ENCODE results near the gene CLDN7.

Gene CLDN7, protein sequence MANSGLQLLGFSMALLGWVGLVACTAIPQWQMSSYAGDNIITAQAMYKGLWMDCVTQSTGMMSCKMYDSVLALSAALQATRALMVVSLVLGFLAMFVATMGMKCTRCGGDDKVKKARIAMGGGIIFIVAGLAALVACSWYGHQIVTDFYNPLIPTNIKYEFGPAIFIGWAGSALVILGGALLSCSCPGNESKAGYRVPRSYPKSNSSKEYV

DNA sequence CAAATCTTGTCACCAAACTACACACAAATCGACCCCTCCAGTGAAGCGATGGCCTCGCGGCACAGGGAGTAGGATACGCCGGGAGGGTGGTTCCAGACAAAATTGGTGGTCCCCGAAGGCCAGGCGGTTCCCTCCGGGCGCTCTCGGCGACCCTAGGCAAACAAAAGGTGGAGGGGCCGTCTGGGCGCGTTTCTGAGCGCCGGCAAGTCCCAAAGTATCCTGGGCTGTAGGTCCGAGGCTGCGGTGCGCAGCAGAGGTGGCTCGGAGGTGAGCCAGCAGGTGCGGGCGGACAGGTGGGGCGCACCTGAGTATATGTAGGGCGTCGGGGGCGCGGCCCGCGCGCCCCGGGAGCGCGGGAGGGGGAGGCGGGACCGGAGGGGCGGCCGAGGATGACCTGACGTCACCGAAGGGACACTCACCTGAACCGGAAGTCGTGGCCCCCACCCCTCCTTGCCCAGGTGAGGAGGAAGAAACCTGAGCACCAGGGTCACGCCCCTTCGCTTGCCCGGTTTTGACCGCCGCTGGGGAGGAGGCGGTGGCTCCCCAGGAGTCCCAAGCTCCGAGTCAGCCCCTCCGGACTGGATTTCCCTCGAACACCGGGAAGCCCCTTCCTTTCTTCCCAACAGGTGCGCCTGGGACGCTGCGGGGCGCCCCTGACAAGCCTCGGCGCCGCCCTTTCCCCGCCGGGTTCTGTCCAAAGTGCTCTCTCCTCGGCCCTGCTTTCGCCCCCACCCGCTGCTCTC, at the start of gene CLDN7:
CLDN7 (minus strand) TSS at position 287 of the 743 bp plus-strand sequence. CDS start 435 bp downstream, outside the sequence.
- no peak for DNase-seq

DNA sequence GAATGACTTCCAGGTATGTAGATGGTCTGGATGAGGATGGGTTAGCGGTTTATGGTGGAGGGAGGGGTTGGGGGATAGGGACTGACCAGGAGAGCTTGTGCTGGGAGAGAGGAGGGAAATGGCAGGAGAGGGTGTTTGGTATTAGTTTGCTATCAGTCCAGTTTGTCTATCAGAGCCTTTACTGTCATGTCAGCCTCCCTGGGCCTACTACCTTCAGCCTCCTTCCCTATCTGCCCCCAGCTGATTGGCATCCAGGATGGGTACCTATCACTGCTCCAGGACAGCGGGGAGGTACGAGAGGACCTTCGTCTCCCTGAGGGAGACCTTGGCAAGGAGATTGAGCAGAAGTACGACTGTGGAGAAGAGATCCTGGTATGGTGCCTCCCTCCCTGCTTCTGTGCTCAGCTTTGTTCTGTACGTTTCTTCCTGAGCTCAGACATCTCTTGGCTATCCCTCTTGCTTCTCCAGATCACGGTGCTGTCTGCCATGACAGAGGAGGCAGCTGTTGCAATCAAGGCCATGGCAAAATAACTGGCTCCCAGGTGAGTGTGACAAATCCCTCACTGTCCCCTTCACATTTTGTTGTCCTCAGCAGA, 48.9 kb upstream of the CLDN7 start:
- no peak for DNase-seq

DNA sequence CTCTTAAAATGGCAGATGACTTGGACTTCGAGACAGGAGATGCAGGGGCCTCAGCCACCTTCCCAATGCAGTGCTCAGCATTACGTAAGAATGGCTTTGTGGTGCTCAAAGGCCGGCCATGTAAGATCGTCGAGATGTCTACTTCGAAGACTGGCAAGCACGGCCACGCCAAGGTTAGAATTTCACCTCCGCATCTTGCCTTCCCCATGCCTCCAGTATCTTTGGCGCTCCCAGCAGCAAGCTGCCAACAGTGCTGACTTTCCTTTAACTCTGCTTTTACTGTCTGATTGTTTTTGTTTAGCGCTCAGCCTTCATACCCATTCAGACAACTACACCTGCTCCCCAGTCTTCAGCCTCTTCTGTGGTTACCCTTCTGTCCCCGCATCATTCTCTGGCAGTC, 47.4 kb upstream of the CLDN7 start:
- DNase-seq: no peak

DNA sequence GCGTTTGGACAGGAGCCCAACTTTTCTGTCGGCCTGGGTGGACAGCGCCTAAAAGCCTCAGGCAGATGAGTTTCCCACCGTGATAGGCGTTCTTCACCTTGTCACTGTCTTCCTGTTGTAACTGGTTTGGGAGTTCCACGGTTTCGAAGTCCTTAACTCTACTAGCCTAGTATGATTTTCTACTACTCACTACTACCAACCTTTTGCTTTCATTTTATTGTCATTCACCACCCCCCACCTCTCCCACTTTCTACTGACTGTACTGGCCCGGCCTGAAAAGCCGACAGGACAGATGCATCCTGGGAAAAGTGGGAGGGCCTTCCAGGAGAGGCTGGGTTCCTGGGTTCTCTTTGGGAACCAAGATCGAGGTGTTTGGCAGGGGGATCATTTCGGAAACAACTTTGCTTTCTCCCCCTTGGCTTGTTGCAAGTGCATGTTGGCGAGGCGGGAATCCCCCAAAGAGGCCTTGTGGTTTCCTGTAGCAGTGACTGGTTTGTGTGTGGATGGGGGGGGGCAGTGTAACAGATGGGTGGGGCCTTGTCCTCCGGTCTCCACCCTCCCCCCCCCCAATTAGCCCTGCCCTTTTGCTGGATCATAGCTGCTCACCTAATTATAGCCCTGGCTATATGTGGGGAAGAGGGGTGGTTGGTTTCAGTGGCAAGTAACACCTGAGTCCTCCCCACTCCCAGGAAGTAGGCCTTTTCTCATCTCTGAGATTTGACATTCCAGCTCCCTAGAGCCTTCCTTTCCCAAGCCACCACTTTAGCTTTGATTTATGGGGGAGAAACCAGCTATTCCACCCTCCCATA, 46.6 kb upstream of the CLDN7 start:
- DNase-seq: no peak

DNA sequence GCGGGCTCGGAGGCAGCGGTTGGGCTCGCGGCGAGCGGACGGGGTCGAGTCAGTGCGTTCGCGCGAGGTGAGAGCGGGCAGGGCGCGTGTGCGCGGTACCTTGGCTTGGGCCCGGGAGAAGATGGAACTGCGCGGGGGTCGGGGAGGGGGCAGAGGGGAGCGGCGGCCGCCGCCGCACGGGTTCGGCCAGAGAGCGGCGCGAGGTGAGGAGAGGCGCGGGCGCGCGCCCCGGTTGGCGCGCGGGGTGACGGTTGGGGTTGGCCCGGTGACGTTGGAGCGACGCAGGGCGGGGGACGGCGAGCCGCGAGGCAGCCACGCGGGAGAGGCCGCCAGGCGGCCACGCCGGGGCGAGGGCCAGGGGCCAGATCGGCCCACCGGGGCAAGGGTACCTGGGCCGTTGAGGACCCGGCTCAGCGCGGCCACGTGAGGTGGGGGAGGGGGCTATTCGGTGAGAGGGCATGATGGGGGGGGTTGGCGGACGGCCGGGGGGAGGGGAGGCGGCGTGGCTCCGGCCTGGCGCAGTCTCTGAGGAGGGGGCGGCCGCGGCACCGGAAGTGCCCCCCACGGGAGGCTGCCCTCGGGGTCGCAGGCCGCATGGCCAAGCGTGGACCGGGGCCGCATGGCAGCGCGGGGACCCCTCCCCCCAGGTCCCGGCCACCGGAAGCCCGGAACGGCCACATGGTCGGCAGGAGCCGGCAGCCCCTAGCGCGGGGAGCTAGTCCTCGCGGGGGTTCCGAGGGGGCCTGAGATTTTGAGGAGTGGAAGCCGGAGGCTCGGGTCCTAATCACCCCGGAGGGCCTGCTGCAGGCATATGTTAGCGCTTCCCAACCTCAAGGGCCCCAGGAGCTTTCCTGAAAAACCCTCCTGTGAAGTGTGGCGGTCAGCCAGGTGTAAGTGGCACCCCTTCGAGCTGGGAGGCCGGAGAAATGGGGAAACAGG, 45.7 kb upstream of the CLDN7 start:
- no peak for DNase-seq

DNA sequence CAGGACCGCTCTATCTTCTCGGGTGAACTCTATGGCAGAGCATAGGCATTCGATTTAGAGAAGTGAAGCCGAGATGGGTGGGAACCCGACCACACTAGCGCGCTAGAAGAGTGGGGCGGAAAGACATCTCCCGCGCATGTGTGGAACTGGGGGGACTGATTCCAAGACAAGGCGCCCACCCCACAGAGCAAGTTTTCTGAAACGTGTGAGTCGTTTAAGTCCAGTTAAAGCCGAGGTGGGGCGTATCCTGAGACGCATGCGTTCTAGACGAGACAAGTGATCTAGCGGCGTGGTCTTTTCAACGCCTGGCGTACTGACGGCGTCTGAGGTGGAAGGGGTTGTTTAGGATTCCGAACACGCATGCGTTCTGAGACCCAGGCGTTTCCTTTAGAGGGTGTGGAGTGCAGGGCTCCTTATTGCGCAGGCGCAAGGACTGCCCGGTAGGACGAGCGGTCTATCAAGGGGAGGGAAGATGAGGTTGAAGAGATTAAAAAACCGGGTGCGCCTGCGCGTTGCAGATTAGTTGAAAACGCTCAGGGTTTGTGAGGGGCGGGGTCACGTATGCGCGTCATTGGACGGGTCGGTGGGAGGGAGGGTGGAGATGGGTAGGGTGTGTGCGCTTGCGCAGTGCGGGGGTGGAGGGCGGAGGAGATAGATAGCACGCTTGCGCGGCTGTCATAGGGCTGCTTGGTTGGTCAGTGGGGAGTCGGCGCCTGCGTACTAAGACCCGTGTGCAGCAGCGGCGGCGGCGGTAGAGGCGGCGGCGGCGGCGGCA, 44.8 kb upstream of the CLDN7 start, which contains the start of gene EIF5A:
EIF5A (plus strand) TSS at position 718 of the 775 bp plus-strand sequence. CDS start 2,008 bp downstream, outside the sequence.
- peak; percentile 55 for DNase-seq

DNA sequence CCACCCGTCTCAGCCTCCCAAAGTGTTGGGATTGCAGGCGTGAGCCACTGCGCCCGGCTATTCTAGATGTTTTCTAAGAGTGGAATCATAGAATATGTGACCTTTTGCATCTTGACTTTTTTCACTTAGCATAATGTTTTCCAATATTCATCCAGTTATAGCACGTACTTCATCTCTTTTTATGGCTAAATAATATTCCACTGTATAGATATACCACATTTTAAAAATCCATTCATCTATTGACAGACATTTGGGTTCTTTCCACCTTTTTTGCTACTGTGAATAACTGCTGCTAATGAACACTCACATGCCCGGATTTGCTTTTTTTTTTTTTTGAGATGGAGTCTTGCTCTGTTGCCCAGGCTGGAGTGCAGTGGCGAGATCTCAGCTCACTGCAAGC, 41.9 kb upstream of the CLDN7 start:
- DNase-seq: no peak

DNA sequence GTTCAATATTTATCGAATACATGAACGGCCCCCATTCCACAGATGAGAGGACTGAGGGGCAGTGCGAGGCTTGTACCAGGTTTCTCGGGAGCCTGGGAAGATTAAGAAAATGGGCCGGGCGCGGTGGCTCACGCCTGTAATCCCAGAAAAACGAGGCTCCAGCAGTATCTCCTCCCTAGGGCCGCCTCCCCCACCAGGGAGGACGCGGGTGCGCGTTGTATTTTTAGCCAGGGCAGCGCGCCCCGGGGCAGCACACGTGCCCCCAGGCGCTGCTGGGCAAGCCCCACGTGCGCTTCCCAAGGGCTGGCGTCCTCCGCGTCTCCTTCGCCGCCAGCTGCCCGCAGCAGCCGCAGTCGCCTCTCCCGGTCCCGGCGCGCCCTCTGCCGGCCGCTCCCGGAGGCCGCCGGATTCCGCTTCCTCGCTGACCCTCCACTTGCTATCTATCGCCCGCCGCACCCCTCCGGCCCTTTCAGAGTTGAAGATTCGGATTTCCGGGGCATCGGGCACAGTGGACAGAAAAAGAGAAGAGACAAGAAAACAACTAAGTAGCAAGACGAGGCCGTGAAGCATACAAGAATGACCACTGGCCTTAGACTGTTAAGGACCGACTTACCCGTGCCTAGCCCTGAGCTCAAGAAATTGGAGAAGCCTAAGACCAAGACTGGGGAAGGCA, 34.0 kb upstream of the CLDN7 start:
- DNase-seq: no peak

DNA sequence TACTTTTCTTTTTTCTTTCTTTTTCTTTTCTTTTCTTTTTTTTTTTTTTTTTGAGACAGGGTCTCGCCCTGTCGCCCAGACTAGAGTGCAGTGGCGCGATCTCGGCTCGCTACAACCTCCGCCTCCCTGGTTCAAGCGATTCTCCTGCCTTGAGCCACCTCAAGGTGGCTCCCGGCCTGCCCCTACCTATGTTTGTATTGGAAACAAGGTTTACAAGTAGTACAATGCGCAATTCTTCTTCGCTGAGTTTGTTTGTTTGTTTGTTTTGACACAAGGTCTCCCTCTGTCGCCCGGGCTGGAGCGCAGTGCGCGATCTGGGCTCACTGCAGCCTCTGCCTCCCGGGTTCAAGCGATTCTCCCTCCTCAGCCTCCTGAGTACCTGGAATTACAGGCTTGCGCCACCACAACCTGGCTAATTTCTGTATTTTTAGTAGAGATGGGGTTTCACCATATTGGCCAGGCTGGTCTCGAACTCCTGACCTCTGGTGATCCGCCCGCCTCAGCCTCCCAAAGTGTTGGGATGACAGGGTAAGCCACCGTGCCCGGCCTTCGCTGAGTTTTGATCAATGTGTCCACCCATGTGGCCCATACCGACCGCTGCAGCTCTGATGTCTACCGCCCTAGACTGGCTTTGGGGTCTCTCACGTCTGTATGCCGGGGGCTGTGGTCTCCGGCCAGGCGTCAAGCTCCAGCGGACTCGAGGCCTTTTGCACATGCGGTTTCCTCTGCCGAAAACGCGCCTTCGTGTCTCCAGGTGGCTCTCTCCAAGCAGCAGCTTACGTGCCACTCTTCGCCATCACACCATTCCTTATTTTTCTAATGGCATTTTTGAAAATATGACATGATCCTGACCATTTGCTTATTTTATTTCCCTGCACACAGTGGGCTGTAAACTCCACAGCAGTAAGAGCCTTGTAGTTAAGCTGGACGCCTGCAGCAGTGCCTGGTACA, 33.2 kb upstream of the CLDN7 start:
- DNase-seq: no peak

DNA sequence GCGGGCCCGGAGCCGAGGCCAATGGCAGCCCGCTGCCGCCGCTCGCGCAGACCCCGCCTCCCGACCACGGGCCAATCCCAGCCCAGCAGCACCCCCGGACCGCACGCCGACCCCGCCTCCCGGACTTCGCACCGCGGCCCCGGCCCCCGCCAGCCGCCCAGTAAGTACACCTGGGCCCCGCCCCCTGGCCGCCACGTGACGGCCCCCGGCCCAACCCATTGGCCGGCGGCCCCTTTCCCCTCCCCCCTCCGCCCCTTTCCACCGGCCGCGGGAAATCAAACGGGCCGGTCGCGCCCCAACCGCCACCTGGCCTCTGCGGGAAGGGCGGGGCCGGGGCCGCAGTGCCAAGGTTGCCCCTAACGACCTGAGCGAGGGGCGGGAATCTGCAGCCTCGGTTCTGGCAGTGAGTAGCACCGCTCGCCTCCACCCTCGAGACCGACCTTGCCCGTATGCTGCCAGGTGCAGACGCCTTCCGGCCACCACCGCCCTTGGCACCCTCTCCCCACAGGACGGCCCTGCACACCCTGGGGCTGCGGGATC, 32.4 kb upstream of the CLDN7 start, which contains the start of gene YBX2:
YBX2 (minus strand) TSS at position 26 of the 540 bp plus-strand sequence. CDS start 139 bp downstream, outside the sequence.
- no peak for DNase-seq

DNA sequence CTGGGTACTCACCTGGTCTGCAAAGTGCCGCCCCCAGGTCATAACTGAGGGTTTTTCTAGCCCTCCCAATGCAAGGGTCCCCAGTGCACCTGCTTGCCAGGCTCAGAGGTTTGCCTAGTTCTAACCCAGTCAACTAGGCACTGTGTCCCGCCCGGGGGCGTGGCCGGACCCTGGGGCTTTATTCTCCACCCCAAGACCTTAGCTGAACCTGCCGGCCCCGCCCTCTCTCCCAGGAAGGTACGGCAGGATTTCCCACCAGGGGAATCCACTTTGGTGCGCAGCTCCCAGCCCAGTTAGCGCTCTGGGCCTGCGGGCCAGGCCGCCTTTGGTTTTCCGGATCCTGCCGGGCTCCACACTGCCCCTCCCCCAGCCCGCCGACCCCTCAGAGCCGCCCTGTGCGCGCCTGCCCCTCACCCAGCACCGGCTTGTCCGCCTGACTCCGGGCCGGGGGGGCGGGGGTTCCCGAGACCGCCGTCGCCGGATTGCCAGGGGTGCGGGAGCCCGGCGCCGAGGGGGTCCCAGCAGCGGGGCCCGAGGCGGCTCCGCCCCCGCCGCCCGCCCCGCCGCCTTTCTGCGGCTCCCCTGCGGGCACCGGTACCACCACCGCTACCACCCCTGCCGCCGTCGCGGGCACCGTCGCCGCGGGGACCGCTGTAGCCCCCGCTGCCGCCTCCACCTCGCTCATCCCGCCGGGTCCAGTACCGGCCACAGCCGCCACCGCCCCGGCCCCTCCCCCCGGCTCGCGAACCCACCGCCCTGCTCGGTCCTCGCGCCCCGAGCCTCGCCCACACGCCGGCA, 31.7 kb upstream of the CLDN7 start:
- DNase-seq: no peak

DNA sequence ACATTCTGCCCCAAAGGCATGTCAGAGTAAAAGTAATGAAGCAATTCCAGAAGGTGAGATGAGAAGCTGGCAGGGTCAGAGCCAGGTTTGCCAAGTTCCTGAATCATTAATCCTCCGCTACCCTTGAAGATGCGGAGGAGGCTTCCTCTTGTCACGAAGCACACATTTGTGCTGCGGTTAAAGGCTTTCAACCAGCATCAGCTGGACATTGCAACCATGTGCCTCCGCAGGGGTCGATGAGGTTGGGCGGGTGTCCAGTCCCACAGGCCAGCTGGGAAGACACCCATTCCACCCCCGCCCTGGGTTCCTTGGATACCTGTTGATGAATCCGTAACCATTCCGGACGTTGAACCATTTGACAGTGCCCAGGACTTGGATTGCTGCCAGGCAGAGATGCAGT, 30.9 kb upstream of the CLDN7 start:
- DNase-seq: no peak

DNA sequence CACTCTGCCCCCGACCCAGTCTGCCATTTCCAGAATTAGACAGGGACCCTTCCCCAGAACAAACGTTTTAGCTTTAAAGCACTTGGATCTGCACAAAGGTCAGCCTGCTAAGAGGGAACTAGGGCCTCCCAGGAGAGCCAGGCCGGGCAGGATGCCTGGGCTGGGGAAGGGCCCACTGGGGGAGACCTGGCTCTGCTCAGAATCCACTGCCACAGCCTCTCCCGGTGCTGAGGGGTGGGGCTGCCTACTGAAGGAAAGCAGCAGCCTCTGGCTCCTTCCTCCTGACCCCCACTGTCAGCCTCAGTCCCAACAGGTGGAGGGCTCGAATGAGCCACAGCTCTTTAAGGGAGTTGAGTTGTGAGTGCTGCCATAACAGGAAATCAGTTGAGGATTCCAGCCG, 30.5 kb upstream of the CLDN7 start:
- DNase-seq: no peak

DNA sequence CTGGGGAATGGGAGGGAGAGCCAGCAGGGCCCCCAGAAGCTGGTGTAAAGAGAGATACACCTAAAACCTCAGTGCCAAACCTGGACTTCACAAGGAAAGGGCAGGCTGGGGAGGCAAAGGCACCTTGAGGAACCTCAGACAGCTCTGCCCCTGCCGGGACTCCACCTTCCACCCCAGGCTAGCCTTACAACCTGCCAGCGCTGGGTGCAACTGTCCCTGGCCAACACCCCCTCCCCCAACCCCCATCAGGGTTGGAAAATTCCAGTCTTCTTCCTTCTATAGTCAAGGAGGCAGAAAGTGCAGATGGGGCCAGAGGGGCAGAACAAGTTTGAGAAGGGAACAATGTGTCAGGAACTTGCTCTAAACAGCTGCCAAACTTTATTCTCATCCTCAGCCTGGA, 29.9 kb upstream of the CLDN7 start:
- DNase-seq: no peak

DNA sequence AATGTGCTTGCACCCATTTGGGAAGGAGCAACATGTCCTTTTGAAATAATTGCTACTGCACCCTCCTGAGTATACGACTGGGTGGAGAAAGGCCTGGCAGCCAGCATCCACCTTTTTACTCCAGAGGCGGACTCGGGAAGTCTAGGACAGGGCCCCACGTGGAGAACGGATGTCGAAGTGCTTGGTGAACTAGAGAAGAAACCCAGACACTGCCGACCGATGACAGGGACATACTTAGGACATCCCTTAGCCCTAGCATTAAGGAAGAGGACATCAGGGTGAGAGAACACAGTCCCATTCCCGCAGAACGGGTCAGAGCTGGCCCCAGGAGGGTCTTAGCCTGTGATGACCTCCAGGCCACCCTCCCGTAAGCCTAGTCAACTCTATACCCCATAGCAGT, 28.4 kb upstream of the CLDN7 start:
- no peak for DNase-seq

DNA sequence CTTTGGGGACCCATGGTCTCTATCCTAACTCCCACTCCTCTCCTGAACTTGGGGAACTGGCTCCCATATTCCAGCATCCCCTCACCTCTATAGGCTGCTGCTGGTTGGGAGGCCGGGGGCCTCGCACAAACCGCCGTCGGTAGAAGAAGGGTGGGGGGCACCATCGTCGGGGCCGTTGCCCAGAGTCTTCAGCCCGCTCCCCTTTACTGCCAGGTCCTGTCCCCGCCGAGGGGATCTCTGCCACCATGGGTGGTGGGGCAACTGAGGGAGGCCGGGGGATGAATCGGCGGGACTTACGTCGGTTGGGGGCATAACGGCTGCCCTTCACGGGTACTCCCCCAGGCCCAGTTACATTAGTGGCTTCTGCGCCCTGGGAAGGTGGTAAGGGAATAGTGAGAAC, 27.9 kb upstream of the CLDN7 start:
- no peak for DNase-seq

DNA sequence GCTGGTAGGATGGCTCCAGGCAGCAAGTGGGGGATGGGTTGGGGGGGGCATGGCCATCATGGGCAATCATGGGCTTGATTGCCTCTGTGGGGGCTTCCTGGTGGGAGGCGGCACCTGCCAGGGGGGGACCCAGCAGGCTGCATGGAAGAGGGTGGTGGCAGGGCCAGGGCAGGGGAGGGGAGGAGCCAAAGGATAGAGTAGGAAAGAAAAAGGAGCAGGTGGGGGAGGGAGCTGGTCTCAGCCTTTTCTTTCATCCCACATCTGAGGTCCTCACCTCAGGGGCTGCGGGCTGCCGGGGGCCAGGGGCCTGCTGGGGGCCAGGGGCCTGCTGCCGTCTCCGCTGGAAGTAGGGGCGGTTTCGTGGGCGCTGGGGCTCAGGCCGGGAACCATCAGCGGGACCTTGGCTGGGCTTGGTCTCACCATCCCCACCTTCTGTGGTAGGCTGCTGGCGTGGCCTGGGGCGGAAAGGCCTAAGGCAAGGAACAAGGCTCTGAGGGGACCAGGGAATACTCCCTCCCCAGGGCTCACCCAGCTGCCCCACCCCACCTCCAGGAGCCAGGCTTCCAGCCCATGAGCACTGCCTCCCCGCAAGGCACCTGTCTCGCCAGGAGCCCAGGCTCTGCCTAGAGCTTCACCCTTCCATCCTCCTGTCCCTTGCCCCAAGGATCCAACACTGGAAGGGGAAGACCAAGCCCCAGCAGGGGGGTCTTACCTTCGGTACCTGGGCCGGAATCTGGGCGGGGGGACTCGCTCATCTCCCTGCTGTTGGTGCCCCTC, 27.2 kb upstream of the CLDN7 start:
- DNase-seq: no peak
